ENCODE results near the gene ZNF526.

GRCh38 chr19:42230571-42230970 is 10.5 kb downstream of the ZNF526 start:
- TF ChIP-seq TAF1 (IDR thresholded peaks at IDR 0.05; ENCODE audit: low read depth, low read length), result no peak
- no peak for TF ChIP-seq POLR2A (IDR thresholded peaks at IDR 0.05; ENCODE audit: low read depth, low read length)
- TF ChIP-seq POLR2AphosphoS5 (IDR thresholded peaks at IDR 0.05; ENCODE audit: low read depth, low read length), result no peak
